Motor neuron (in vitro differentiated cells): ENCODE measurements around the gene AP2A1. TPM values are rescaled to one million over a fixed set of nuclear protein-coding genes. Genes with fewer than 3 reads are reported as not detected.

Experiments
- ATAC-seq, 8 experiments: fragments of 200-7000 bp; cut with Tn5 transposase; replicated peaks in 6 of 8; 2 replicates each; pipeline ENCODE4 v1.8.0; 2021; ENCODE audit warnings: mild to moderate bottlenecking in 8 of 8, moderate library complexity in 8 of 8
- H3K27ac ChIP-seq, 2 donors: fragments of 250-450 bp; sonication (Bioruptor Pico); 2 replicates each; pipeline ENCODE4 v1.9.0; 2021; ENCODE audit warnings: antibody characterized with exemption in 2 of 2, mild to moderate bottlenecking in 2 of 2, moderate library complexity in 1 of 2
- H3K4me1 ChIP-seq, 2 donors: fragments of 250-450 bp; sonication (Bioruptor Pico); replicated peaks in 1 of 2; 2 replicates each; pipeline ENCODE4 v1.6.1; 2021; ENCODE audit warnings: antibody characterized with exemption in 2 of 2, mild to moderate bottlenecking in 2 of 2, moderate library complexity in 1 of 2
- H3K4me3 ChIP-seq, 5 donors: fragments of 250-450 bp; sonication (Bioruptor Pico); 2 replicates each; pipeline ENCODE4 v1.9.0; 2021; ENCODE audit warnings: antibody characterized with exemption in 5 of 5, mild to moderate bottlenecking in 5 of 5, moderate library complexity in 4 of 5
- WGBS, 10 experiments: fragments of 450-650 bp; shearing (Covaris generic); methylation state at CpG; one replicate each; pipeline ENCODE4 v1.0.0; 2022; 5-methylcytosine and 5-hydroxymethylcytosine counted together
- in situ Hi-C, 9 experiments: fragments of 400-800 bp; cut with MboI; loops; one replicate each; pipeline ENCODE4 v1.15.0; 2021; ENCODE audit warnings: low sequenced_read_pairs in 9 of 9, low pct_unique_long_range_greater_than_20kb in 2 of 9; ENCODE audit not compliant: unreplicated experiment in 9 of 9
- total RNA-seq, 8 experiments: library from RNA; unstranded; fragments of 300-600 nt; gene quantifications; 2 replicates each; pipeline versions ENCODE4 v1.2.3 to v1.2.4, GENCODE V29; 2022

AP2A1 gene
- total RNA-seq, 8 experiments from 2014 or later: 58.6 to 76.4 (median 71.7) TPM

DNA sequence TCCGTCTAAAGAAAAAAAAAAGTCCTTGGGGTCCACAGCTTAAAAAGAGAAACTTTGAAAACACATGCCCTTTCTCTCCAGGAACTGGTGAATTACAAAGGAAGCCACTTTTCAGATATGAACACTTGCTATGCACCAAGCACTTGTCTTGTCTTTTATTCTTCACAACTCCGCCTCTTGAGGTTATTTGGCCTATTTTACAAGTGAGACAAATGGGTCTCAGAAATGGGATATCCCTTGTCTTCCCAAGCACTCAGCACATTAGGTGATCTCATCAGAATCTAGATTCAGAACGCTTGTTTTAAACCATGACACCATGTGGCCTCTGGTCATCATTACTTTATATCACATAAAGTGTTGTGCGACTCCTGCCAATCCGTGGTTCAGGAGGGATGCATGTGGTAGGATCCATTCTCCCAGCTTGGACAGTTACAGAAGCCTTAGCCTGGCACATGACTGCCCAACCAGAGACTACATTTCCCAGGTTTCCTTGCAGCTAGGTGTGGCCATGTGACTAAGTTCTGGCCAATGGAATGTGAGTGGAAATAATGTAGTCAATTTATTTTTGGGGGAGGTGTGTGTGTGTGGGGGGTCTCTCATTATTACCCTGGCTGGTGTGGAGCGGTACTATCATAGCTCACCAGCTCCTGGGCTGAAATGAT is 17.6 kb upstream of the AP2A1 start:
- H3K4me3 ChIP-seq: no peak overlapping the region
- H3K27ac ChIP-seq: no peak overlapping the region
- WGBS, 10 experiments: 51 to 100% (median 80%) methylated on average over 1 to 6 of the region's 6 CpGs; no CpG with 5 or more reads in 1 of the 10 experiments
- in situ Hi-C loops: no loop called here
- peak in 7 of 8 experiments; percentile 24 to 95 (median 66) for ATAC-seq
- no peaks in the 10 kb centered on the region for H3K4me1 ChIP-seq

GRCh38 chr19:49749771-49750170 is 17.0 kb upstream of the AP2A1 start:
- WGBS, 10 experiments: 13 to 71% (median 33%) methylated on average over 1 of the region's 1 CpG; no CpG with 5 or more reads in 5 of the 10 experiments
- Histone ChIP-seq H3K27ac (no peak overlapping the region), H3K4me3 (no peak overlapping the region), H3K4me1 (no peaks in the 10 kb centered on the region)
- peak in 2 of 8 experiments; percentile 13 to 41 for ATAC-seq
- in situ Hi-C loops: no loop called here

GRCh38 chr19:49752701-49753100 is 14.1 kb upstream of the AP2A1 start:
- in situ Hi-C loops: no loop called here
- Histone ChIP-seq H3K27ac (no peak overlapping the region), H3K4me3 (no peak overlapping the region), H3K4me1 (no peaks in the 10 kb centered on the region)
- no peak for ATAC-seq
- 20 to 100% (median 80%) methylated on average over 1 of the region's 1 CpG; no CpG with 5 or more reads in 3 of the 10 experiments for WGBS, 10 experiments

DNA sequence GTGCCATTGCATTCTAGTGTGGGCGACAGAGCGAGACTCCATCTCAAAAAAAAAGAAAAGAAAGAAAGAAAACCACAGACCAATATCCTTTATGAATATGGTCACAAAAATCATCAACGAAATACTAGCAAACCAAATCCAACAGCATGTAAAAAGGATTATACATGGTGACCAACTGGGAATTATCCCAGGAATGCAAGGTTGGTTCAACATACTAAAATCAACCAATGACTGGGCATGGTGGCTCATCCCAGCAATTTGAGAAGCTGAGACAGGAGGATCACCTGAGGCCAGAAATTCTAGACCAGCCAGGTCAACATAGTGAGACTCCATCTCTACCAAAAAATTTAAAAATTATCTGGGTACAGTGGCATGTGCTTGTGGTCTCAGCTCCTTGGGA is 10.8 kb upstream of the AP2A1 start:
- in situ Hi-C loops: no loop called here
- no peak overlapping the region for H3K27ac ChIP-seq
- H3K4me3 ChIP-seq: no peak overlapping the region
- no peaks in the 10 kb centered on the region for H3K4me1 ChIP-seq
- no peak for ATAC-seq
- 33 to 100% (median 72%) methylated on average over 1 to 3 of the region's 3 CpGs for WGBS, 10 experiments

DNA sequence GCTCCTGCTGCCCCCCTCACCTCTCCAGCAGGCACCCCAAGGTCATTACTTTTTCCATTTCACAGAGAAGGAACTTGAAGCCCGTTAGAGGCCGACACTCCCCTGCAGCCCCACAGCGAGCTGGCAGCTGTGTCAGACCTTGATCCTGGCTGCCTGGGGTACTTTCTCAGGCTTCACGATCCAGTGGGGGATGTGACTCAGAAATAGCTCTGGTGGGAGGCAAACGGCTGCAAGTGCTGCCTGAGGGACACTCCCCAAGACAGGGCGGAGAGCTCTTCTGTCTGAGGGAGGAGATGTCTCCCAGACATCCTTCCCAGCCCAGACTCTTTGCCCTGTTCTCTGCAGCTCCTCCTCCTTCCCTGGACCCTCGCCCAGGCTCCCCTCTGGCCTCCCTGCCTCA is 8.5 kb upstream of the AP2A1 start:
- Histone ChIP-seq H3K4me3 (no peak overlapping the region), H3K27ac (no peak overlapping the region), H3K4me1 (no peaks in the 10 kb centered on the region)
- 10 to 80% (median 13%) methylated on average over 1 to 2 of the region's 7 CpGs; no CpG with 5 or more reads in 6 of the 10 experiments for WGBS, 10 experiments
- in situ Hi-C loops: no loop called here
- ATAC-seq: peak in 3 of 8 experiments; percentile 58 to 88 (median 63)

DNA sequence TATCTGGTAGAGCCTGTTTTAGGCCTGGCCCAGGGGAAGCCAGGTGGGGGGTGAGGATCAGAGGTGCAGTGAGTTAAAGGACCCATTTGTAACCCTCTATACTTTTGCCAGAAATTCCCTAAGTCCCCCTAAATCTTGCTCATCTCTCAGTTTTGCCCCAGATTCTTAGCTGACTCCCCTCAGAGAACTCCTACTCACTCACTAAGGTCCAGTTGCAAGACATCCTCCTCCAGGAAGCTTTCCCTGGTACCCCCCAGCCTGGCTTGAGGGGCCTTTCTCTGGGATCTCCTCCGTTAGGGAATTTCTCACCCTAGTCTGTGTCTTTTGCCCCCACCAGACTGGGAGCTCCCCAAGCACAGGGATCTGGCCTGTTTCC is 5.6 kb upstream of the AP2A1 start:
- Histone ChIP-seq H3K4me3 (no peak overlapping the region), H3K4me1 (peaks cover 0 to 5% of the 10 kb centered on the region in 2 donors), H3K27ac (no peak overlapping the region)
- 80 to 100% (median 100%) methylated on average over 1 of the region's 1 CpG; no CpG with 5 or more reads in 6 of the 10 experiments for WGBS, 10 experiments
- in situ Hi-C loops: no loop called here
- ATAC-seq: no peak

GRCh38 chr19:49761625-49762311 is 5.0 kb upstream of the AP2A1 start:
- H3K4me3 ChIP-seq: no peak overlapping the region
- ATAC-seq: no peak
- no peak overlapping the region for H3K27ac ChIP-seq
- in situ Hi-C loops: no loop called here
- WGBS, 10 experiments: 3 to 77% (median 69%) methylated on average over 3 to 8 of the region's 16 CpGs; no CpG with 5 or more reads in 4 of the 10 experiments
- peaks cover 0 to 5% of the 10 kb centered on the region in 2 donors for H3K4me1 ChIP-seq

GRCh38 chr19:49763230-49763629 is 3.6 kb upstream of the AP2A1 start, which contains the start of gene TSKS:
Gene TSKS, minus strand, starts transcription at chr19:49763306. Its CDS starts 59 bp downstream, at chr19:49763247.
- Histone ChIP-seq H3K27ac (no peak within 1 kb of the TSS), H3K4me3 (no peak within 1 kb of the TSS), H3K4me1 (peaks cover 5 to 11% of the 10 kb centered on the region in 2 donors)
- WGBS, 10 experiments: 59 to 100% (median 92%) methylated on average over 2 to 3 of the region's 6 CpGs; no CpG with 5 or more reads in 6 of the 10 experiments
- in situ Hi-C loops: no loop called here
- no peak for ATAC-seq

- peak overlapping the region in 1 of 2 donors; percentile 6 for H3K27ac ChIP-seq
- H3K4me1 ChIP-seq: peaks cover 5 to 13% of the 10 kb centered on the region in 2 donors
- 79 to 100% (median 100%) methylated on average over 3 to 8 of the region's 8 CpGs; no CpG with 5 or more reads in 5 of the 10 experiments for WGBS, 10 experiments
- ATAC-seq: no peak
- in situ Hi-C loops: no loop called here
- no peak overlapping the region for H3K4me3 ChIP-seq
Measured at GRCh38 chr19:49764341-49764740, 2.5 kb upstream of the AP2A1 start.

DNA sequence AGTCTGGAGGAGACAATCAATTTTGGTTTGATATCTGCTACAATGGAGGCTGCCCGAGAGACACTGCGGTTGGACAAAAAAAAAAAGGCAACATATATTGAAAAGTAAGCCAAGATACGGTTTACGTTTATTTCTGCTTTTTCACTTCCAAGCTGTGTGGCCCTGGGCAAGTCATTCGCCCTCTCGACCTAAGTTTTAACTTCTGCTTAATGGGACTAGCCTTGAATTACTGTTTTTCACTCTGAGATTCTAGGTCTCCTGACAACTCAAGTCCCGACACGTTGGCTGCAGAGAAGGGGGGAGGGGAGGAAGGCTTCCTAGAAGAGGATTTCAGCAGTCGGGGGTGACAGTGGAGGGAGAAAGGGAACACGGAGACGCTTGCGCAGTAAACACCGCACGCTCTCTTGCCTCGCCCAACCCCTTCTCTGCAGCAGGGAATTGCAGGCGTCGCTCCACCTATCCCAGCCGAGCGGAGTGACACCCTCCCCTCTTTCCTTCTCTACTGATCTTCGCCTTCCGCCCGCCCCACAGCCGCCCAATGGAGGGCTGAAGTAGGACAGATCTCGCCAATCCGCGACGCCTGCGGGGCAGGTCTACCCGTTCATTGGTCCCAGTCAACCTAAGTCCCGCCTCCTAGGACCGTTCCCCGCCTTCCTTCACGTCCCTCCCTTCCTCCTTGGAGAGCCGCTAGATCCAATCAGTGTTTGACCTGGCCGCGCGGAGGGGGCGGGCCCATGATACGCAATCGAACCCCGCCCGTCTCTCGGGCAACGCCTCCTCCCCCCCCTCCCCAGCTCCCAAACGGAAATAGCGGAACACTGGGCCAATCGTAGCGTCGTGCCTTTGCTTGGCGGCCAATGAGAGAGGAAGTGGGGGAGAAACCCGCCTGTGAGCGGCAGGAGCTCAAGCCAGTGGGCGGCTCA is 533 bp upstream of the AP2A1 start:
- H3K4me3 ChIP-seq: peak overlapping the region; percentile 63 to 90 (median 77)
- in situ Hi-C loops: no loop called here
- peak; percentile 86 to 93 (median 92) for ATAC-seq
- 0 to 25% (median 2%) methylated on average over 1 to 12 of the region's 53 CpGs; no CpG with 5 or more reads in 3 of the 10 experiments for WGBS, 10 experiments
- peak overlapping the region; percentile 81 to 86 for H3K27ac ChIP-seq
- H3K4me1 ChIP-seq: peaks cover 5 to 13% of the 10 kb centered on the region in 2 donors

DNA sequence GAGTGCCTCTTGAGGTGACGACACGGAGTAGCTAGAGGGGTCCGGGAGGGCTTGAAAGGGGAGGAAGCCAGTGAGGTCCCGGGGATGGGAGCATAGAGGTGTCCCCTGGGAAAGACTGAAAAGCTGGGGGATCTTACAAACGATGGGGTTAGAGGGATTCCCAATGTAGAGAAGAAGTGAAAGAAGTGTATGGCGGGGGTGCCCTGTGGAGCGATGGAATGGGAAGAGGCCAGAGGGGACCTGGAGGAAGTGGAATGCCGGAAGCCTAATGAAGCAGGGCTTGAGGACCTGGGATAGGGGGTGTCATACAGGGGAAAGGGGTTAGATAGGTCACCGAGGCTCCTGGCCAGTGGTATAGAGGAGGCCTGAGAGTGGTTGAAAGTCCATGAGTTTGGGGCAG is 580 bp downstream of the AP2A1 start:
- in situ Hi-C loops: no loop called here
- Histone ChIP-seq H3K4me3 (peak overlapping the region; percentile 63 to 90 (median 77)), H3K4me1 (peaks cover 5 to 13% of the 10 kb centered on the region in 2 donors), H3K27ac (peak overlapping the region in 1 of 2 donors; percentile 77)
- WGBS, 10 experiments: 0 to 3% (median 0%) methylated on average over 1 to 6 of the region's 9 CpGs; no CpG with 5 or more reads in 3 of the 10 experiments
- ATAC-seq: no peak

GRCh38 chr19:49767967-49768581 is 1.3 kb downstream of the AP2A1 start:
- Histone ChIP-seq H3K27ac (no peak overlapping the region), H3K4me1 (peaks cover 5 to 13% of the 10 kb centered on the region in 2 donors), H3K4me3 (peak overlapping the region; percentile 63 to 90 (median 77))
- no peak for ATAC-seq
- WGBS, 10 experiments: 18 to 80% (median 49%) methylated on average over 1 to 7 of the region's 12 CpGs; no CpG with 5 or more reads in 4 of the 10 experiments
- in situ Hi-C loops: no loop called here
